HepG2 (cell line): Measurements from ENCODE around the gene PRM2. TPM values are rescaled to one million over a fixed set of nuclear protein-coding genes. Genes with fewer than 3 reads are reported as not detected.

ENCODE experiments used
- CHD2 ChIP-seq: IDR thresholded peaks from 2 replicates; pipeline ENCODE4 v1.6.1; 2011; ENCODE audit warnings: low read depth, low read length, improper control_type of control experiment
- DMAP1 ChIP-seq: IDR thresholded peaks from 2 replicates; pipeline ENCODE4 v1.6.1; 2016
- HDAC1 ChIP-seq: sonication (generic); formaldehyde crosslinking; IDR thresholded peaks from 2 replicates; pipeline ENCODE4 v1.5.1; 2020; ENCODE audit warnings: mild to moderate bottlenecking, missing genetic modification reagents
- HOXA5 ChIP-seq: sonication (generic); formaldehyde crosslinking; IDR thresholded peaks from 2 replicates; pipeline ENCODE4 v1.4.0; 2020; ENCODE audit warnings: missing genetic modification reagents
- HOXA7 ChIP-seq: sonication (generic); formaldehyde crosslinking; IDR thresholded peaks from 2 replicates; pipeline ENCODE4 v1.8.1; 2022; ENCODE audit warnings: mild to moderate bottlenecking, missing genetic modification reagents, moderate library complexity
- SKI ChIP-seq: fragments of 450-650 bp; IDR thresholded peaks from one replicate; pipeline ENCODE4 v1.6.1; 2018; ENCODE audit warnings: mild to moderate bottlenecking; ENCODE audit not compliant: partially characterized antibody
- SMC3 ChIP-seq: IDR thresholded peaks from 2 replicates; pipeline ENCODE4 v1.6.1; 2011; ENCODE audit warnings: low read length, improper control_type of control experiment
- SP2 ChIP-seq: sonication (generic); formaldehyde crosslinking; IDR thresholded peaks from 2 replicates; pipeline ENCODE4 v1.5.1; 2020; ENCODE audit warnings: mild to moderate bottlenecking, missing genetic modification reagents
- THAP11 ChIP-seq: IDR thresholded peaks from 2 replicates; pipeline ENCODE4 v1.6.1; 2016; ENCODE audit warnings: missing biosample characterization, missing genetic modification reagents
- U2AF1 ChIP-seq: fragments of 200-400 bp; formaldehyde crosslinking; optimal IDR thresholded peaks from 2 replicates; pipeline ENCODE3; 2017; ENCODE audit warnings: mild to moderate bottlenecking, low read depth, low read length
- ZNF138 ChIP-seq: sonication (generic); formaldehyde crosslinking; IDR thresholded peaks from 2 replicates; pipeline ENCODE4 v1.5.0; 2020; ENCODE audit warnings: mild to moderate bottlenecking, low read depth, missing genetic modification reagents
- ZNF337 ChIP-seq: sonication (generic); formaldehyde crosslinking; IDR thresholded peaks from 2 replicates; pipeline ENCODE4 v1.5.1; 2020; ENCODE audit warnings: missing genetic modification reagents, low read depth, mild to moderate bottlenecking, borderline replicate concordance
- ZNF616 ChIP-seq: sonication (generic); formaldehyde crosslinking; IDR thresholded peaks from 2 replicates; pipeline ENCODE4 v1.5.0; 2020; ENCODE audit warnings: low read depth, mild to moderate bottlenecking, missing genetic modification reagents
- ZNF737 ChIP-seq: sonication (generic); formaldehyde crosslinking; IDR thresholded peaks from 2 replicates; pipeline ENCODE4 v1.5.0; 2020; ENCODE audit warnings: missing genetic modification reagents, mild to moderate bottlenecking, borderline replicate concordance
- polyA plus RNA-seq, 8 experiments: library from polyadenylated mRNA; depleted of rRNA in 3 of 8; stranded (reverse) in 7 of 8; unstranded in 1 of 8; fragments of >200 nt; fragmentation: Illumina TruSeq in 4 of 8; extraction: Trizol in 4 of 8; gene quantifications; 2 replicates each; pipeline versions ENCODE4 v1.2.1 to v1.2.3, GENCODE V29; 2011 to 2016; ENCODE audit warnings: low read depth in 4 of 8, missing spikeins in 1 of 8, mixed read lengths in 1 of 8; ENCODE audit not compliant: insufficient read depth in 1 of 8
- total RNA-seq, 5 experiments: library from RNA; depleted of rRNA; stranded (reverse); fragments of >200 nt; fragmentation: Illumina TruSeq; extraction: Trizol; gene quantifications; 2 replicates each; pipeline ENCODE4 v1.2.3, GENCODE V29; 2016; ENCODE audit warnings: low read depth in 1 of 5
- TF ChIP-seq, protein P1 (sequence below): sonication (generic); formaldehyde crosslinking; IDR thresholded peaks from 2 replicates; pipeline ENCODE4 v1.4.0; 2020; ENCODE audit warnings: missing genetic modification reagents, borderline replicate concordance
- TF ChIP-seq, protein P2 (sequence below): sonication (generic); formaldehyde crosslinking; IDR thresholded peaks from 2 replicates; pipeline ENCODE4 v1.4.0; 2020; ENCODE audit warnings: mild to moderate bottlenecking, missing genetic modification reagents
- TF ChIP-seq, protein P3 (sequence below): IDR thresholded peaks from 2 replicates; pipeline ENCODE4 v1.6.1; 2016; ENCODE audit warnings: mild to moderate bottlenecking
- TF ChIP-seq, protein P4 (sequence below): sonication (generic); formaldehyde crosslinking; IDR thresholded peaks from 2 replicates; pipeline ENCODE4 v1.8.0; 2022; ENCODE audit warnings: mild to moderate bottlenecking, missing genetic modification reagents, borderline replicate concordance

The PRM2 gene
- total and polyA plus RNA-seq, 2 of the 13 experiments (the other 11 are each of a cell fraction or from before 2014, with no cell fraction given): 0.54 TPM; not detected in 1

DNA sequence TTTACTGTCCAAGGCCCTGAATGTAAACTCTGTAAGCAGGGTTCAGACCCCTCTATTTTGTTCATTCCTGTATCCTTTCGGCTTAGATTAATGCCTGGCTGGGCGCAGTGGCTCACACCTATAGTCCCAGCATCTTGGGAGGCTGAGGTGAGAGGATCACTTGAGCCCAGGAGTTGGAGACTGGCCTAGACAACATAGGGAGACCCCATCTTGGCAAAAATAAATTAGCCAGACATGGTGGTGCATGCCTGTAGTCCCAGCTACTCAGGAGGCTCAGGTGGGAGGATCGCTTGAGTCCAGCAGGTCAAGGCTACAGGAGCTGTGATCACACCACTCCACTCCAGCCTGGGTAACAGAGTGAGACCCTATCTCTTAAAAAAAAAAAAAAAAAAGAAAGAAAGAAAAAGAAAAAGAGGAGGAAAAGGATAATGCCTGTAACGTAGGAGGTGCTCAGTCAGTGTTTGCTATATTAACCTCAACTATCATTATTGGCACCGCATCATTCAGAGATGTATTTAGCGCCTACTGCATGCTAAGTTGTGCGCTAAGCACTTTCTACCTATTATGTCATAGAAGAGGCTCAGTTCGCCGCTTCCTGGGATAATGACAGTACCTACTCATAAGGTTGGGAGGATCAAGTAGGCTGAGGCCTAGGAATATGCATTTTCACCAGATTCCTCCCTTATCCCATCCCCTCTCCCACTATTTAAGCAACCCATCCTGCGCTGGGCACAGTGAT lies 25.3 kb downstream of the PRM2 start (continued):
- TF ChIP-seq SKI (no peak), SMC3 (no peak), HDAC1 (CRISPR knock-in tag) (no peak), ZNF337 (CRISPR knock-in tag) (no peak), SP2 (CRISPR knock-in tag) (no peak), ZNF737 (CRISPR knock-in tag) (no peak), CHD2 (no peak), DMAP1 (no peak), THAP11 (CRISPR knock-in tag) (no peak), U2AF1 (no peak), HOXA5 (no peak), ZNF138 (CRISPR knock-in tag) (no peak), HOXA7 (CRISPR knock-in tag) (no peak), ZNF616 (CRISPR knock-in tag) (no peak)
- TF ChIP-seq, protein P1, sequence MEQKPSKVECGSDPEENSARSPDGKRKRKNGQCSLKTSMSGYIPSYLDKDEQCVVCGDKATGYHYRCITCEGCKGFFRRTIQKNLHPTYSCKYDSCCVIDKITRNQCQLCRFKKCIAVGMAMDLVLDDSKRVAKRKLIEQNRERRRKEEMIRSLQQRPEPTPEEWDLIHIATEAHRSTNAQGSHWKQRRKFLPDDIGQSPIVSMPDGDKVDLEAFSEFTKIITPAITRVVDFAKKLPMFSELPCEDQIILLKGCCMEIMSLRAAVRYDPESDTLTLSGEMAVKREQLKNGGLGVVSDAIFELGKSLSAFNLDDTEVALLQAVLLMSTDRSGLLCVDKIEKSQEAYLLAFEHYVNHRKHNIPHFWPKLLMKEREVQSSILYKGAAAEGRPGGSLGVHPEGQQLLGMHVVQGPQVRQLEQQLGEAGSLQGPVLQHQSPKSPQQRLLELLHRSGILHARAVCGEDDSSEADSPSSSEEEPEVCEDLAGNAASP (CRISPR knock-in tag): no peak
- TF ChIP-seq, protein P2, sequence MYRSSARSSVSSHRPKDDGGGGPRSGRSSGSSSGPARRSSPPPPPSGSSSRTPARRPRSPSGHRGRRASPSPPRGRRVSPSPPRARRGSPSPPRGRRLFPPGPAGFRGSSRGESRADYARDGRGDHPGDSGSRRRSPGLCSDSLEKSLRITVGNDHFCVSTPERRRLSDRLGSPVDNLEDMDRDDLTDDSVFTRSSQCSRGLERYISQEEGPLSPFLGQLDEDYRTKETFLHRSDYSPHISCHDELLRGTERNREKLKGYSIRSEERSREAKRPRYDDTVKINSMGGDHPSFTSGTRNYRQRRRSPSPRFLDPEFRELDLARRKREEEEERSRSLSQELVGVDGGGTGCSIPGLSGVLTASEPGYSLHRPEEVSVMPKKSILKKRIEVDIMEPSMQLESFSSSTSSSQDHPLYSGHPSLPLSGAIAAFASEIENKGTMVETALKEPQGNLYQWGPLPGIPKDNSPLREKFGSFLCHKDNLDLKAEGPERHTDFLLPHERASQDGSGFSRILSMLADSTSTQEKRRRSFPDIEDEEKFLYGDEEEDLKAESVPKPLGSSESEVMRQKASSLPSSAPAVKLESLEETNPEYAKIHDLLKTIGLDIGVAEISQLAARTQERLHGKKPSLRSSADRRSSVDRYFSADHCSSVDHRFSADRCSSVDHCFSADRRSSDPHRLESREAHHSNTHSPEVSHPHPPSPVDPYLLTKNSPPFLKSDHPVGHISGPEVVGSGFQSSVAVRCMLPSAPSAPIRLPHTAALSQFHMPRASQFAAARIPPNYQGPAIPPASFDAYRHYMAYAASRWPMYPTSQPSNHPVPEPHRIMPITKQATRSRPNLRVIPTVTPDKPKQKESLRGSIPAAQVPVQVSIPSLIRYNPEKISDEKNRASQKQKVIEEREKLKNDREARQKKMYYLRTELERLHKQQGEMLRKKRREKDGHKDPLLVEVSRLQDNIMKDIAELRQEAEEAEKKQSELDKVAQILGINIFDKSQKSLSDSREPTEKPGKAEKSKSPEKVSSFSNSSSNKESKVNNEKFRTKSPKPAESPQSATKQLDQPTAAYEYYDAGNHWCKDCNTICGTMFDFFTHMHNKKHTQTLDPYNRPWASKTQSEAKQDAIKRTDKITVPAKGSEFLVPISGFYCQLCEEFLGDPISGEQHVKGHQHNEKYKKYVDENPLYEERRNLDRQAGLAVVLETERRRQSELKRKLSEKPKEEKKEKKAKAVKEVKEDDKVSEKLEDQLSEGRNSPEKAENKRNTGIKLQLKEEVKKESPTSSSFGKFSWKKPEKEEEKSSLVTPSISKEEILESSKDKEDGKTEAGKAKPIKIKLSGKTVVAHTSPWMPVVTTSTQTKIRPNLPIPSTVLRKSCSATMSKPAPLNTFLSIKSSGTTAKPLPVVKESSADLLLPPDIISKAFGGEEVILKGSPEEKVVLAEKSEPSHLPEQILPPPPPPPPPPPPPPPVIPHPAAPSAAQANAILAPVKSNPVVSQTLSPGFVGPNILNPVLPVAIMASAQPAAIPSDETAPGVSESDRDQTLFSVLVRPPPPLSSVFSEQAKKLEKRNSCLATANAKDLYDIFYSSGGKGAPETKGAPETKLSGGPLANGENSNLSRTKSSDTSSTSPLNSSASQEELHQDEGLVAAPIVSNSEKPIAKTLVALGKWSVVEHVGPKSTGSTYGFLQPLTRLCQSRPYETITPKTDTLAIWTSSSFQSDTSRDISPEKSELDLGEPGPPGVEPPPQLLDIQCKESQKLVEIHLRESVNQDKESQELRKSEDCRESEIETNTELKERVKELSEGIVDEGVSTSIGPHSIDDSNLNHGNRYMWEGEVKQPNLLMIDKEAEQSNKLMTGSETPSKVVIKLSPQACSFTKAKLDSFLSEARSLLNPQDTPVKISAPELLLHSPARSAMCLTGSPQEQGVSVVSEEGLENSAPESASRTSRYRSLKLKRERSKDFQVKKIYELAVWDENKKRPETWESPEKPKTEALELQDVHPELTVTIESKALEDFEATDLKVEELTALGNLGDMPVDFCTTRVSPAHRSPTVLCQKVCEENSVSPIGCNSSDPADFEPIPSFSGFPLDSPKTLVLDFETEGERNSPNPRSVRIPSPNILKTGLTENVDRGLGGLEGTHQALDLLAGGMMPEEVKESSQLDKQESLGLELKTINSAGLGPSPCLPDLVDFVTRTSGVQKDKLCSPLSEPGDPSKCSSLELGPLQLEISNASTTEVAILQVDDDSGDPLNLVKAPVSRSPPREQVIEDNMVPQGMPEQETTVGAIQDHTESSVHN (CRISPR knock-in tag): no peak
- TF ChIP-seq, protein P3, sequence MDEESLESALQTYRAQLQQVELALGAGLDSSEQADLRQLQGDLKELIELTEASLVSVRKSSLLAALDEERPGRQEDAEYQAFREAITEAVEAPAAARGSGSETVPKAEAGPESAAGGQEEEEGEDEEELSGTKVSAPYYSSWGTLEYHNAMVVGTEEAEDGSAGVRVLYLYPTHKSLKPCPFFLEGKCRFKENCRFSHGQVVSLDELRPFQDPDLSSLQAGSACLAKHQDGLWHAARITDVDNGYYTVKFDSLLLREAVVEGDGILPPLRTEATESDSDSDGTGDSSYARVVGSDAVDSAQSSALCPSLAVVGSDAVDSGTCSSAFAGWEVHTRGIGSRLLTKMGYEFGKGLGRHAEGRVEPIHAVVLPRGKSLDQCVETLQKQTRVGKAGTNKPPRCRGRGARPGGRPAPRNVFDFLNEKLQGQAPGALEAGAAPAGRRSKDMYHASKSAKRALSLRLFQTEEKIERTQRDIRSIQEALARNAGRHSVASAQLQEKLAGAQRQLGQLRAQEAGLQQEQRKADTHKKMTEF: no peak
- TF ChIP-seq, protein P4, sequence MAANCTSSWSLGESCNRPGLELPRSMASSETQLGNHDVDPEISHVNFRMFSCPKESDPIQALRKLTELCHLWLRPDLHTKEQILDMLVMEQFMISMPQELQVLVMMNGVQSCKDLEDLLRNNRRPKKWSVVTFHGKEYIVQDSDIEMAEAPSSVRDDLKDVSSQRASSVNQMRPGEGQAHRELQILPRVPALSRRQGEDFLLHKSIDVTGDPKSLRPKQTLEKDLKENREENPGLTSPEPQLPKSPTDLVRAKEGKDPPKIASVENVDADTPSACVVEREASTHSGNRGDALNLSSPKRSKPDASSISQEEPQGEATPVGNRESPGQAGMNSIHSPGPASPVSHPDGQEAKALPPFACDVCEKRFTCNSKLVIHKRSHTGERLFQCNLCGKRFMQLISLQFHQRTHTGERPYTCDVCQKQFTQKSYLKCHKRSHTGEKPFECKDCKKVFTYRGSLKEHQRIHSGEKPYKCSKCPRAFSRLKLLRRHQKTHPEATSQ: no peak
